ENCODE measurements around the gene SOX18. TPM values are rescaled to one million over a fixed set of nuclear protein-coding genes. Genes with fewer than 3 reads are reported as not detected.

SOX18 gene
- total and polyA plus RNA-seq, 2 of the 4 experiments (the other 2 are of a cell fraction) = not detected

DNA sequence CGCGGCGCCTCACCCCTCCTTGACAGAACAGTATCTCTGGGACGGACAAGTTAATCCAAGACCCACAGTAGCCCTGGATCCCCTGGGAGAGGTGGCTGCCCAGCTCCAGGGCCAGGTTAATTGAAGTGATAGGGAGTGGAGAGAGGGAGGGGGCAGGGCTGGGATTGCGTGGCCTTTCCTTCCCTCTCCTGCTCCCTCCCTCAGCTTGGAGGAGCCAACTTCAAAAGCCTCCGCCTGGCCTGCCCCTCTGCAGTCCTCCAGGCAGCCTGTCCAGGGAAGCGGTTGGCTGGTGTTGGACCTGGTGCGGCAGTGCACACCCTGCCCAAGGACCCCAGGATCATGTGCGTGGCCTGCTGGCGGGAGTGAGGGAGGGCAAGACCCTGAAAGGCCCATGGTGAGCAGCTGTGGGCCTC lies 13.5 kb downstream of the SOX18 start, which contains the start of gene C20orf204:
C20orf204 (plus strand) TSS at position 250 of the 413 bp plus-strand sequence; CDS start at position 392, 142 bp downstream.
- Histone ChIP-seq H3K9me1 (ENCODE audit: insufficient read depth, low read length) (no peaks in the 10 kb centered on the region), H3K4me2 (ENCODE audit: low read depth, low read length) (no peak within 1 kb of the TSS), H3K79me1 (ENCODE audit: low read depth in 1 of 2, low read length in 2 of 2) (no peaks in the 10 kb centered on the region), H3K14ac (replicated peaks; ENCODE audit: low read depth, low read length) (no peak within 1 kb of the TSS), H3K9me3 (ENCODE audit: control insufficient read depth, insufficient read depth, low read length) (no peaks in the 10 kb centered on the region), H2BK20ac (ENCODE audit: low read depth, low read length) (no peak within 1 kb of the TSS), H3K36me3 (ENCODE audit: control insufficient read depth, insufficient read depth, low read length) (peaks cover 22% of the 10 kb centered on the region), H3K56ac (ENCODE audit: extremely low read depth, insufficient read depth, low read length) (no peak within 1 kb of the TSS), H4K5ac (ENCODE audit: low read depth, low read length) (no peak within 1 kb of the TSS), H2AK9ac (replicated peaks; ENCODE audit: low read depth, low read length, poor library complexity) (peak within 1 kb of the TSS; percentile 59), H2AFZ (replicated peaks; ENCODE audit: low read length, poor library complexity) (no peak within 1 kb of the TSS), H3K27me3 (ENCODE audit: control insufficient read depth, insufficient read depth, low read length) (peaks cover 29% of the 10 kb centered on the region), H4K20me1 (ENCODE audit: insufficient read depth, low read length) (peaks cover 5% of the 10 kb centered on the region; the same call in 1 of the 2 replicates), H2BK5ac (ENCODE audit: low read depth, low read length, poor library complexity, severe bottlenecking) (no peak within 1 kb of the TSS), H3K27ac (ENCODE audit: insufficient read depth, low read length) (no peak within 1 kb of the TSS), H3K23ac (ENCODE audit: low read depth, low read length) (no peak within 1 kb of the TSS), H3K4ac (ENCODE audit: low read depth, low read length) (no peak within 1 kb of the TSS), H3K4me1 (ENCODE audit: control insufficient read depth, insufficient read depth, low read length) (peaks cover 4% of the 10 kb centered on the region; the same call in 1 of the 2 replicates), H2BK120ac (ENCODE audit: low read depth, low read length) (no peak within 1 kb of the TSS), H3K18ac (ENCODE audit: low read depth, low read length) (no peak within 1 kb of the TSS), H3K4me3 (ENCODE audit: insufficient read depth, low read depth, low read length) (no peak within 1 kb of the TSS), H2BK15ac (ENCODE audit: low read depth, low read length) (no peak within 1 kb of the TSS), H2AK5ac (ENCODE audit: low read depth, low read length) (no peak within 1 kb of the TSS), H3K9ac (ENCODE audit: low read depth, low read length) (no peak within 1 kb of the TSS), H4K8ac (ENCODE audit: low read depth in 2 of 2, low read length in 2 of 2) (no peak within 1 kb of the TSS), H4K91ac (ENCODE audit: insufficient read depth, low read depth, low read length) (no peak within 1 kb of the TSS)
- TF ChIP-seq SMC3 (IDR thresholded peaks at IDR 0.05; ENCODE audit: low read depth, low read length) (no peak), MAZ (IDR thresholded peaks at IDR 0.05; ENCODE audit: borderline replicate concordance, low read depth, low read length) (no peak), RAD21 (IDR thresholded peaks at IDR 0.05; ENCODE audit: low read length) (no peak), BHLHE40 (IDR thresholded peaks at IDR 0.05; ENCODE audit: low read depth, low read length) (no peak), CTCF (conservative IDR thresholded peaks at IDR 0.05; ENCODE audit: low read depth, low read length) (no peak), FOS (IDR thresholded peaks at IDR 0.05; ENCODE audit: low read depth, low read length) (no peak), MXI1 (IDR thresholded peaks at IDR 0.05; ENCODE audit: borderline replicate concordance, low read depth, low read length) (no peak)
- TF ChIP-seq, protein P1, sequence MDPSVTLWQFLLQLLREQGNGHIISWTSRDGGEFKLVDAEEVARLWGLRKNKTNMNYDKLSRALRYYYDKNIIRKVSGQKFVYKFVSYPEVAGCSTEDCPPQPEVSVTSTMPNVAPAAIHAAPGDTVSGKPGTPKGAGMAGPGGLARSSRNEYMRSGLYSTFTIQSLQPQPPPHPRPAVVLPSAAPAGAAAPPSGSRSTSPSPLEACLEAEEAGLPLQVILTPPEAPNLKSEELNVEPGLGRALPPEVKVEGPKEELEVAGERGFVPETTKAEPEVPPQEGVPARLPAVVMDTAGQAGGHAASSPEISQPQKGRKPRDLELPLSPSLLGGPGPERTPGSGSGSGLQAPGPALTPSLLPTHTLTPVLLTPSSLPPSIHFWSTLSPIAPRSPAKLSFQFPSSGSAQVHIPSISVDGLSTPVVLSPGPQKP (IDR thresholded peaks at IDR 0.05; ENCODE audit: borderline replicate concordance, low read depth, low read length) = no peak
- TF ChIP-seq, protein P2, sequence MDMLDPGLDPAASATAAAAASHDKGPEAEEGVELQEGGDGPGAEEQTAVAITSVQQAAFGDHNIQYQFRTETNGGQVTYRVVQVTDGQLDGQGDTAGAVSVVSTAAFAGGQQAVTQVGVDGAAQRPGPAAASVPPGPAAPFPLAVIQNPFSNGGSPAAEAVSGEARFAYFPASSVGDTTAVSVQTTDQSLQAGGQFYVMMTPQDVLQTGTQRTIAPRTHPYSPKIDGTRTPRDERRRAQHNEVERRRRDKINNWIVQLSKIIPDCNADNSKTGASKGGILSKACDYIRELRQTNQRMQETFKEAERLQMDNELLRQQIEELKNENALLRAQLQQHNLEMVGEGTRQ (IDR thresholded peaks at IDR 0.05; ENCODE audit: low read depth, low read length) = no peak
- DNase-seq = no peak
- intact Hi-C loops (cut with micrococcal nuclease) (no loop called here), in situ Hi-C loops (cut with MboI; ENCODE audit: low sequenced_read_pairs) (no loop called here), dilution Hi-C loops (cut with HindIII; ENCODE audit: low sequenced_read_pairs, unreplicated experiment) (no loop called here)
- no peak for ATAC-seq (ENCODE audit: low read depth)
- ChIA-PET CTCF (no interaction called here), POLR2A (ENCODE audit: unreplicated experiment) (no interaction called here)
- 83% methylated on average over 2 of the region's 10 CpGs; no CpG with 5 or more reads in 1 of the 2 experiments for WGBS, 2 experiments (ENCODE audit: extremely low coverage in 2 of 2, insufficient read length in 1 of 2)
- BruUV-seq (replicated peaks) = no TSS peak
